HG02840 (cell line): ENCODE results near the gene NRGN.

Source experiments
- ATAC-seq: cut with Tn5 transposase; IDR thresholded peaks from one replicate; pipeline ENCODE4 v1.9.1; 2021; ENCODE audit warnings: mild to moderate bottlenecking, moderate library complexity, moderate number of reproducible peaks; ENCODE audit not compliant: unreplicated experiment, low FRiP score

The NRGN gene

DNA sequence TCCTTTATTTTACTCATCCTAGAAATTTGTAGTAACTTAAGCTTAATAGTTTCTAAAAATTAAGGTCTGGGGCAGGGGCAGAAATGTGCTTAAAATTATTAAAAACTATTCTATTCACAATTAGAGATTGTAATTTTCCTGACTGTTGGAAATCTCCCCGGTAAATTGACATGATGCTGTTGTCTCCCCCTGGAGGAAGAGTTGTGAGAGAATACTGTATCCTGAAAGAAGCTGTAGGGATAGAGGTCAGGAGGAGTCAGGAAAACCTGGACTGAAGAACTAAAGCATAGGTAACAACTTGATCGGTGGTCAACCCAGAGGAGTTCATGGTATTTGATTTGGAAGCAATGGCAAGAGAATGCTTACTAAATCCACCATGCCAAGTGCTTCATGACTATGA, 38.5 kb downstream of the NRGN start:
- ATAC-seq = no peak

DNA sequence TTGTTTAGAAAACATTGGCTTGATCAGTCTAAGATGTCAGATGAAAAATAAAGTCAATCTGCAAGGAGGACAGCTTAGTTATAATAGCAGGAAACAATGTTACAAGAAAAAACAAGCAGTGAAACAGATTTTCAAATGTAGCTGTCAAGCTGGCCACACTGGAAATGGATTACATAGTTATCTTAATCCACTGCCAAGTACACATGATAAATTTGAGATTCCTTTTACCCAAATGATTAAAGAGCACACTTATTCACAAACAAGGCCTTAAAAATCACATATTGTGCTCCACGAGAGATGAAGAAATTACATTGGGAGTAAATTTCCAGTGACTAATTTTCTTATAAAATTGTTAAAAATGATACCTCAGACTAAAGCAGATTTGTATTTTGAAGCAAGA, 39.8 kb downstream of the NRGN start:
- ATAC-seq = no peak

DNA sequence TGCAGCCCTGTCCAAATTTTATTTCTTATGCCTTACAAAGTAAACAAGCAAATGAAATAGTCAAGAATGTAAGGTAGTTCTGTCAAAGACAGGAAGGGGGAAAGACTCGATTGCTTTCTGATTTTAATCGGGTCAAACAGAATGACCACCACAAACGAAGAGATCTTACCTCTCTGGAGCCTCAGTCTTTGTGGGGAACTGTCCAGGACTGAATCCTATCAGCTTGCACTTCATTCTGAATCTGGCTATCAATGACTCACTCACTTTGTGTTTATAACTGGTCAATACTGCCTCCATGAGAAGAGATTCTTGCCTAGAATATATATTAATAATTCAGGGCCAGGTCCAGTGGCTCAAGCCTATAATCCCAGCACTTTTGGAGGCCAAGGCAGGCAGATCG, 43.3 kb downstream of the NRGN start:
- no peak for ATAC-seq

DNA sequence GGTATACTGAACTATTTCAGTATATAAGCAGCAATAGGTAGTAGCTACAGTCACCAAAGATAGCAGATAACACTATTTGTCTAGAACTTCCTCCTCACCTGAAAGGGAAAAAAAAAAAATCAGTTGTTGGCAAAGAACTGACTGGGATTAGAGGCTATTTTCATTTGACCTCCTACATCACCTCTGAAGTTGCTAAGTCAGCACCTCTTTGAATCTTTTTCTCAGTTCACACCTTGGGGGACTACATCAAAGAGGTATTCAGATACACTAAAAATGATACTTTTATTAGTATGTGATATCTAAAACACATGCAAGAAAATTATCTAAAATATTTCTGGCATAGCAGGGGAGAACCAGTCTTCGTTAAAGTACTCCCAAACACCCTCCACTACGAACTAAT, 44.3 kb downstream of the NRGN start:
- no peak for ATAC-seq

DNA sequence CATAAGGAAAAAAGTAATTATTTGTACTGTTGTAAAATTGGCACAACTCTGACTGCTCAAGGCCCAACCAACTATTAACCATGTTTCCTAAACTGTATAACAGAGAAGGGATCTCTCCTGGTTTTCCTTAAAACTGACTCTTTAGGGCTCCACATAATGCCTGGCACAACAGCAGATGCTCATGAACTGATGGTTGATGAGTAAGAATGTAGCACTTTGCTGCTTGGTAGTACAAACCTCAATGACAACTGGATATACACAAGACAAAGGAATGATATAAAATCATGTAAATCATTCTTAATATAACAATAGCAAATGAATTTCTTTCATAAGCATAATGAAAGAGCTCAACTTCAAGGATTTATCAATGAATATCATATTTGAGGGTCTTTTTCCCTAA, 48.8 kb downstream of the NRGN start:
- no peak for ATAC-seq

DNA sequence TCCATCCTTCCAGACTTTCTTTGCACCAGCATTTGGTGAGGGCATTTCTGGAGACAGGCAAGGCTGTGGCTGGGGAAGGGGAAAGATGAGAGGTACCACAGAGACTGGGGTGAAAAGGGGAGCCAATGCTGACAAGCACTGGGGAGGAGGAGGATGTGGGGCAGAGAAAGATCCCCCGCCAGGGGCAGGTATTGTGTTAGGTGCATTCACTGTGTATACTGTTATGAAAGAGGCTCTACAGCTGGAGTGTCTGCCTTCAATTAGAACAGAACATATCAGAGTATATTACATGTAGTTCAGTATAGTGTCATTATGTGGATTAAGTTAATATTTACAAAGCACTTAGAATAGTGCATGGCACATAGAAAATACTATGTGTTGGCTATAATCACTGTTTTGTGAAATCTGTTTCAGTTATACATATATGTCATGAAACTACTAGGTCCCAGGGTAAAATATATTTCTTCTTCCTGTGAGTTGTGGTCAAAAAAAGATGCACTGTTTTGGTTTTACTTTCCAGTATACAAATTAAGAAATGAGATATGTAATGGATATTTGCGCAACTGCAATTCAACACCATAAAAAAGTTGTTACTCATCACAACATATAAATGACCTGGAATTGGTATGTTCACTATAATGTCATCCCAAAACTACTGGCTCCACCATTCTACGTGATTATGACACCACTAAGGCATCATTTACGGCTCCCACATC, 52.0 kb downstream of the NRGN start:
- ATAC-seq = no peak

DNA sequence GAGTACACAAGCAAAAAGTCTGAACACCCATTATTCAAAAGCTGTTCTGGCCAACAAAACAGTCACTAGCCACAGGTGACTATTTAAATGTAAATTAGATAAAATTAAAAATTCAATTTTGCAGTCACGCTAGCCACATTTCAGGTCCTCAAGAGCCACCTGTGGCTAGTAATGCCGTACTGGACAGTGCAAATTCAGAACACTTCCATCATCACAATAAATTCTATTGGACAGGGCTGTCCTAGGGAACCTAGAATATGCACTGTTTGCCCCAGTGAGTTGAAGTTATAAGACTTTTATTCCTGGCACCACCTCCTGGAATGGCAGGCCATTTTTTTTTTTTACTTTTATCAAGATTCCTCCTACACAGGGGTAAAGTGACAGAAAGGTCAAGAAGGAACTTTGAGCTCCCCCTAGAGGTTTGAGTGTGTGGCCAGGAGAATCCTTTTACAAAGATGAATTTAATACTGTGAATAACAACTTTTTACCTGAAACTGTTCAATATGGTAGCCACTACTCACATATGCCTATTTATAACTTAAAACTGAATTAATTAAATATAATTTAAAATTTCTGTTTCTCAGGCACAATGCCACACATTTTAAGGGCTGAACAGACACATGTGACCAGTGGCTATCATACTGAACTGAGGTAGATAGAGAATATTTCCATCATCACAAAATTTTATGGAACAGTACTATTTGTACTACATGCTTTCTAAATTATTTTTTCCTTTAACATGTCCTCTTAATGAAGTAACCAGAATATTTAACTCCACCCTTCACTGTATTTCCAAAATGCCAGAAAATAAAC, 53.9 kb downstream of the NRGN start:
- ATAC-seq = no peak

DNA sequence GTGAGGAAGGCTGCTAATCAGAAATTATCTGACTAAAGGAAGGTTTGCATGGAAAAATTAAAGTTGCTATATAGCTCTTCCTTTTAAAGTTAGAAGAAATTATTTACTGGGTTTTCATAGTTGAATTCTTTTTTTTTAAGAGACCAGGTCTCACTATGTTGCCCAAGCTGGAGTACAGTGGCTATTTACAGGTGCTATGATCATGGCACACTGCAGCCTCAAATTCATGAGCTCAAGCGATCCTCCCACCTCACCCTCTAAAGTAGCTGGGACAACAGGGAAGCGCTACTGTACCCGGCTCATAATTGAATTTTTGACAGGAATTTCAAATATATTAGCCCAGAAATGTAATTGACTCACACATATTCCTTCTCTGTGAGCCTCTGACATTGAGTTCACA, 56.6 kb downstream of the NRGN start:
- ATAC-seq = no peak
